ENCODE measurements around the gene SGK1.
A peak's percentile ranks its signal among the peaks of the same experiment; 100 is the strongest.
"Not testable (repeated sequence)": the region's sequence is repeated elsewhere in the genome, so short reads cannot be mapped to it uniquely, and the experiment has no call there.

SGK1 gene

GRCh38 chr6:134249759-134250602 lies 67.9 kb downstream of the SGK1 start:
- DNase-seq: no peak

- DNase-seq: no peak
Measured at GRCh38 chr6:134249239-134249758, 68.6 kb downstream of the SGK1 start.

GRCh38 chr6:134247844-134248580 lies 69.9 kb downstream of the SGK1 start:
- DNase-seq: no peak

GRCh38 chr6:134247231-134247833 lies 70.6 kb downstream of the SGK1 start:
- DNase-seq: peak; percentile 74

GRCh38 chr6:134245706-134246105 lies 72.2 kb downstream of the SGK1 start:
- no peak for DNase-seq

- no peak for DNase-seq
Measured at GRCh38 chr6:134245041-134245440, 72.9 kb downstream of the SGK1 start.

GRCh38 chr6:134240665-134241431 lies 77.1 kb downstream of the SGK1 start:
- DNase-seq: peak; percentile 82

- no peak for DNase-seq
Measured at GRCh38 chr6:134238960-134239795, 78.7 kb downstream of the SGK1 start.

GRCh38 chr6:134238006-134238405 lies 79.9 kb downstream of the SGK1 start:
- DNase-seq: no peak

- DNase-seq: no peak
Measured at GRCh38 chr6:134235937-134236751, 81.8 kb downstream of the SGK1 start.

- DNase-seq: not testable (repeated sequence)
Measured at GRCh38 chr6:134235334-134235733, 82.6 kb downstream of the SGK1 start.

GRCh38 chr6:134233180-134233955 lies 84.5 kb downstream of the SGK1 start:
- DNase-seq: no peak

- no peak for DNase-seq
Measured at GRCh38 chr6:134230940-134231339, 87.0 kb downstream of the SGK1 start.

GRCh38 chr6:134230087-134230700 lies 87.7 kb downstream of the SGK1 start:
- no peak for DNase-seq

GRCh38 chr6:134229520-134229919 lies 88.4 kb downstream of the SGK1 start:
- DNase-seq: no peak

GRCh38 chr6:134223796-134224420 lies 94.0 kb downstream of the SGK1 start:
- DNase-seq: no peak

- no peak for DNase-seq
Measured at GRCh38 chr6:134221250-134221649, 96.7 kb downstream of the SGK1 start.

GRCh38 chr6:134217798-134218140 lies 100.1 kb downstream of the SGK1 start:
- no peak for DNase-seq

All from effector CD4-positive, alpha-beta T cell (primary cell).